Caco-2 (cell line): ENCODE results near the gene GPANK1. TPM values are rescaled to one million over a fixed set of nuclear protein-coding genes. Genes with fewer than 3 reads are reported as not detected.
A peak's percentile ranks its signal among the peaks of the same experiment; 100 is the strongest.

Source experiments
- BruUV-seq: library from RNA; stranded (reverse); fragments of 400-500 nt; replicated peaks from 2 replicates; lab custom pipeline; 2021; lab: Mats Ljungman, UMichigan
- CTCF ChIA-PET: fragments of 300-600 bp; sonication (Branson Sonifier 250); formaldehyde crosslinking; loops from one replicate; lab custom pipeline; 2022; ENCODE audit warnings: antibody characterized with exemption; lab: Charles Lee
- POLR2A ChIA-PET: fragments of 300-600 bp; sonication (Branson Sonifier 250); formaldehyde crosslinking; loops from one replicate; lab custom pipeline; 2022; ENCODE audit warnings: antibody characterized with exemption; lab: Charles Lee
- DNase-seq, 2 experiments: peaks; one replicate each; pipeline versions ENCODE4 v3.0.0 to v3.0.0-alpha.2; 2020 to 2022
- H3K27me3 ChIP-seq: replicated peaks from 2 replicates; pipeline ENCODE4 v1.6.0; 2011; ENCODE audit warnings: low read length; ENCODE audit not compliant: control insufficient read depth, insufficient read depth
- H3K36me3 ChIP-seq: 2 replicates; pipeline ENCODE4 v1.5.1; 2011; ENCODE audit warnings: low read length; ENCODE audit not compliant: control insufficient read depth, insufficient read depth
- H3K4me1 ChIP-seq: fragments of 250-450 bp; sonication (Bioruptor Pico); 2 replicates; pipeline ENCODE4 v1.5.1; 2020; ENCODE audit warnings: mild to moderate bottlenecking
- H3K4me3 ChIP-seq: 2 replicates; pipeline ENCODE4 v1.5.1; 2011; ENCODE audit warnings: low read depth, mild to moderate bottlenecking, control low read depth, low read length
- H3K9me3 ChIP-seq: fragments of 250-450 bp; sonication (Bioruptor Pico); 2 replicates; pipeline ENCODE4 v1.5.1; 2020; ENCODE audit warnings: mild to moderate bottlenecking, moderate library complexity
- H3K27ac Mint-ChIP-seq: one replicate; pipeline ENCODE4 v1.8.0; 2022; ENCODE audit warnings: mixed read lengths; ENCODE audit not compliant: unreplicated experiment
- H3K27me3 Mint-ChIP-seq: one replicate; pipeline ENCODE4 v1.8.0; 2022; ENCODE audit warnings: mixed read lengths; ENCODE audit not compliant: insufficient read depth, unreplicated experiment
- H3K36me3 Mint-ChIP-seq: one replicate; pipeline ENCODE4 v1.8.0; 2022; ENCODE audit warnings: mild to moderate bottlenecking, mixed read lengths; ENCODE audit not compliant: insufficient read depth, unreplicated experiment
- H3K4me1 Mint-ChIP-seq: one replicate; pipeline ENCODE4 v1.8.0; 2022; ENCODE audit warnings: low read depth, mixed read lengths; ENCODE audit not compliant: unreplicated experiment
- H3K4me3 Mint-ChIP-seq: one replicate; pipeline ENCODE4 v1.8.0; 2022; ENCODE audit warnings: mild to moderate bottlenecking, moderate library complexity, mixed read lengths; ENCODE audit not compliant: unreplicated experiment
- H3K9me3 Mint-ChIP-seq: one replicate; pipeline ENCODE4 v1.8.0; 2022; ENCODE audit warnings: mixed read lengths; ENCODE audit not compliant: unreplicated experiment
- intact Hi-C: fragments of 100-400 bp; cut with micrococcal nuclease; formaldehyde crosslinking; loops from one replicate; pipeline ENCODE4 v1.10.0; 2022; ENCODE audit not compliant: unreplicated experiment
- total RNA-seq: library from RNA; stranded (reverse); gene quantifications from 2 replicates; pipeline ENCODE4 v1.2.3, GENCODE V29; 2022
- TF ChIP-seq, protein P1 (sequence below), 2 experiments: fragments of 200-600 bp in 1 of 2; IDR thresholded peaks; 1 replicate in 1 of 2; 2 replicates in 1 of 2; pipeline versions ENCODE4 v1.5.1 to v1.8.0; 2011 to 2022; ENCODE audit warnings: antibody characterized with exemption in 1 of 2, control low read depth in 1 of 2, inconsistent platforms in 1 of 2, low read depth in 1 of 2, low read length in 1 of 2, mild to moderate bottlenecking in 1 of 2, moderate library complexity in 1 of 2; ENCODE audit not compliant: insufficient read depth in 1 of 2, severe bottlenecking in 1 of 2, unreplicated experiment in 1 of 2

Gene GPANK1
- total RNA-seq, 1 experiment from 2014 or later: 20.3 TPM

DNA sequence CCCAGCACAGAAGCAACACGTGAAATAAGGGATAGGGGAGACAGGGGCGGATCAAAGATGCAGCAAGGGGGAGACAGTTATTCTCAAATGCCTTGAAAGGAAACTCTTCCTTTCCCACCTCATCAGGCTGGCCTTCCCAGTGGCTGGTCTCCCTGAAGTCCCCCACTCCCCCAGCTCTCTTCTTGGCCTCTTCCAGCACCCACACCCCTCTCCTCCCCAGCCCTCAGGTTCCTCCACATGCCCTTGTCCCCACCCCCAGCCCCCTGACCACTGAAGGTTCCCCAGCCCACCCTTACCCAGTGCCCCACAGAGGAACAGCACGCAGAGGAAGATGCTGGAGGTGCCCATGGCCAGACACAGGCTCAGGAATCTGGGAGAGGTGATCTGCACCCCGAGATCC, 48.7 kb upstream of the GPANK1 start:
- H3K27me3 ChIP-seq: no peaks in the 10 kb centered on the region
- no peak overlapping the region for H3K4me3 ChIP-seq
- no TSS peak for BruUV-seq
- Mint-ChIP-seq H3K36me3 (peaks cover 5% of the 10 kb centered on the region), H3K9me3 (no peaks in the 10 kb centered on the region), H3K4me3 (peak overlapping the region; percentile 65), H3K4me1 (peaks cover 44% of the 10 kb centered on the region), H3K27ac (peak overlapping the region; percentile 98), H3K27me3 (no peaks in the 10 kb centered on the region)
- peaks cover 38% of the 10 kb centered on the region for H3K4me1 ChIP-seq
- ChIA-PET CTCF (interaction anchor here (1.0 to 1.7 kb wide), 4 partner anchors 16 to 93 kb away, joined by 3 to 6 read pairs (median 4); partner anchors contain the start of genes DDAH2 and LSM2), POLR2A (interaction anchor here (0.9 to 1.9 kb wide), 3 partner anchors 10 to 149 kb away, joined by 5 to 11 read pairs (median 7); partner anchors contain the start of genes ABHD16A and NEU1)
- TF ChIP-seq, protein P1, sequence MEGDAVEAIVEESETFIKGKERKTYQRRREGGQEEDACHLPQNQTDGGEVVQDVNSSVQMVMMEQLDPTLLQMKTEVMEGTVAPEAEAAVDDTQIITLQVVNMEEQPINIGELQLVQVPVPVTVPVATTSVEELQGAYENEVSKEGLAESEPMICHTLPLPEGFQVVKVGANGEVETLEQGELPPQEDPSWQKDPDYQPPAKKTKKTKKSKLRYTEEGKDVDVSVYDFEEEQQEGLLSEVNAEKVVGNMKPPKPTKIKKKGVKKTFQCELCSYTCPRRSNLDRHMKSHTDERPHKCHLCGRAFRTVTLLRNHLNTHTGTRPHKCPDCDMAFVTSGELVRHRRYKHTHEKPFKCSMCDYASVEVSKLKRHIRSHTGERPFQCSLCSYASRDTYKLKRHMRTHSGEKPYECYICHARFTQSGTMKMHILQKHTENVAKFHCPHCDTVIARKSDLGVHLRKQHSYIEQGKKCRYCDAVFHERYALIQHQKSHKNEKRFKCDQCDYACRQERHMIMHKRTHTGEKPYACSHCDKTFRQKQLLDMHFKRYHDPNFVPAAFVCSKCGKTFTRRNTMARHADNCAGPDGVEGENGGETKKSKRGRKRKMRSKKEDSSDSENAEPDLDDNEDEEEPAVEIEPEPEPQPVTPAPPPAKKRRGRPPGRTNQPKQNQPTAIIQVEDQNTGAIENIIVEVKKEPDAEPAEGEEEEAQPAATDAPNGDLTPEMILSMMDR (IDR thresholded peaks at IDR 0.05; ENCODE audit: insufficient read depth in 1 of 2, low read depth in 1 of 2, low read length in 1 of 2, severe bottlenecking in 1 of 2, unreplicated experiment in 1 of 2): no peak
- no peaks in the 10 kb centered on the region for H3K36me3 ChIP-seq
- H3K9me3 ChIP-seq: no peaks in the 10 kb centered on the region
- DNase-seq: no peak
- intact Hi-C loops: no loop called here

DNA sequence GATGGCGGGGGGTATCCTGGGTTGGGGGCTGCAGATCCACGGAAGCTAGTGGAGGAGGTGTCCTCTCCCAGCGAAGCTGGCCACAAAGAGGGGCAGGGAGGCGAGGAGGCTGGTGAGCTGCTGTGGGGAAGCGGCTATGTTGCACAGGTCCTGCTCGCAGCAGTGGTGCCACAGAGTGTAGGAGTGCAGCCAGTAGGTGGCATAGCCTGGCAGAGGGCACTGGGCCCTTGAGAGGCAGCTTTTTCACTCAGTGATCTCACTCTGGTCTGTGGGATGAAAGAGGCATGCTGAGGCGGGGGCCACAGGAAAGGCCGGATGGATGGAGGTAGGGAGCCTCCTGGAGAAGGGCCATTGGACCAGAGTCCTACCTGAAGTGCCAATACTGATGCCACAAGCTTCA, 47.5 kb upstream of the GPANK1 start:
- peak overlapping the region; percentile 47 for H3K27ac Mint-ChIP-seq
- intact Hi-C loops: no loop called here
- H3K4me1 ChIP-seq: peaks cover 26% of the 10 kb centered on the region
- H3K27me3 Mint-ChIP-seq: no peaks in the 10 kb centered on the region
- H3K4me3 ChIP-seq: no peak overlapping the region
- no peak for DNase-seq
- TF ChIP-seq, protein P1 (IDR thresholded peaks at IDR 0.05; ENCODE audit: insufficient read depth in 1 of 2, low read depth in 1 of 2, low read length in 1 of 2, severe bottlenecking in 1 of 2, unreplicated experiment in 1 of 2): no peak
- H3K4me3 Mint-ChIP-seq: peak overlapping the region; percentile 34
- no peaks in the 10 kb centered on the region for H3K36me3 ChIP-seq
- no peaks in the 10 kb centered on the region for H3K27me3 ChIP-seq
- CTCF ChIA-PET: interaction anchor here (1.0 kb wide), 1 partner anchor 57 kb away, joined by 3 read pairs; no protein-coding TSS in a partner anchor
- POLR2A ChIA-PET: no interaction called here
- H3K4me1 Mint-ChIP-seq: peaks cover 32% of the 10 kb centered on the region
- no TSS peak for BruUV-seq
- peaks cover 5% of the 10 kb centered on the region for H3K36me3 Mint-ChIP-seq
- H3K9me3 Mint-ChIP-seq: no peaks in the 10 kb centered on the region
- H3K9me3 ChIP-seq: no peaks in the 10 kb centered on the region

DNA sequence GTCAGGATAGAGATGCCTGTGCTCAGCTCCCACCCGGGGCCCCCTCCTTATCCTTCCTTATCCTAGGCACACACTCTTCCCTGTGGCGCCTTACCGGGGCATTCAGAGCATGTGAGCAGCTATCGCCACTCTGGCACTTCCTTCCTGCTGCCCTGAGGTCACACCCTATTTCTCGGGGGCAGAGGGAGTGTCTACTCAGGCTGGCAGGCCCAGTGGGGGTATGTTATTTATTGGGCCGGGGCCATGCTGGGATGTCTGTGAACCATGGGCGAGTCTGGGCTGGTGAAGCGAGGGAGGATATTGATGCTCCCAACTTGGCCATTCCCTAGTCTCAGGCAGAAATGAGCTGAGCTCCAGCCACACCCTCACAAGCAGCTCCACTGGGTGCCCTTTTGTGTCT, 46.4 kb upstream of the GPANK1 start:
- BruUV-seq: no TSS peak
- H3K27ac Mint-ChIP-seq: no peak overlapping the region
- Histone ChIP-seq H3K9me3 (no peaks in the 10 kb centered on the region), H3K4me1 (peaks cover 26% of the 10 kb centered on the region), H3K4me3 (no peak overlapping the region), H3K27me3 (no peaks in the 10 kb centered on the region), H3K36me3 (no peaks in the 10 kb centered on the region)
- intact Hi-C loops: no loop called here
- TF ChIP-seq, protein P1 (IDR thresholded peaks at IDR 0.05; ENCODE audit: insufficient read depth in 1 of 2, low read depth in 1 of 2, low read length in 1 of 2, severe bottlenecking in 1 of 2, unreplicated experiment in 1 of 2): no peak
- ChIA-PET CTCF (interaction anchor here (1.0 kb wide), 1 partner anchor 30 kb away, joined by 4 read pairs; the partner anchor contains the start of gene LY6G5C), POLR2A (interaction anchor here (0.9 kb wide), 1 partner anchor 116 kb away, joined by 4 read pairs; the partner anchor contains the start of gene HSPA1B)
- H3K36me3 Mint-ChIP-seq: peaks cover 5% of the 10 kb centered on the region
- no peaks in the 10 kb centered on the region for H3K27me3 Mint-ChIP-seq
- no peaks in the 10 kb centered on the region for H3K9me3 Mint-ChIP-seq
- H3K4me1 Mint-ChIP-seq: peaks cover 31% of the 10 kb centered on the region
- no peak overlapping the region for H3K4me3 Mint-ChIP-seq
- no peak for DNase-seq
